GM21447 (cell line): Measurements from ENCODE around the gene RRP8.

ENCODE experiments used
- ATAC-seq: cut with Tn5 transposase; IDR thresholded peaks from one replicate; pipeline ENCODE4 v1.9.1; 2021; ENCODE audit not compliant: unreplicated experiment

The RRP8 gene

DNA sequence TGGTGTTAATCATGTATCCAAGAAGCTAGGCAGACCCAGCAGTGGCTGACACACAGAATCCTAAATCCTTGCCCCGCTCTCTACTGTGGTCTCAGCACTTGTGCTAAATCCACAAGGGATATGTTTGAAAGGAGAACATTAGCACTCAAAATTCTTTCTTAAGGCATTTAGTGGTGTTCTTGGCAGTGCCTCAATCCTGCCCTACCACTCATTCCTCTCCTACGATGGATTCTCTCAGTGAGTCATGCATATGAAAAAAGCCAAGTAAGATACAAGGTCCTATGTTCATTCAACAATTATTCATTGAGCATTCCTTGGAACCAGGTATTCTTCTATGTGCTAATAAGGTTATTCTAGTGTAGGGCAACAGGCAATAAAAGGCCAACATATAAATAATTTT is 31.2 kb downstream of the RRP8 start:
- ATAC-seq: no peak

DNA sequence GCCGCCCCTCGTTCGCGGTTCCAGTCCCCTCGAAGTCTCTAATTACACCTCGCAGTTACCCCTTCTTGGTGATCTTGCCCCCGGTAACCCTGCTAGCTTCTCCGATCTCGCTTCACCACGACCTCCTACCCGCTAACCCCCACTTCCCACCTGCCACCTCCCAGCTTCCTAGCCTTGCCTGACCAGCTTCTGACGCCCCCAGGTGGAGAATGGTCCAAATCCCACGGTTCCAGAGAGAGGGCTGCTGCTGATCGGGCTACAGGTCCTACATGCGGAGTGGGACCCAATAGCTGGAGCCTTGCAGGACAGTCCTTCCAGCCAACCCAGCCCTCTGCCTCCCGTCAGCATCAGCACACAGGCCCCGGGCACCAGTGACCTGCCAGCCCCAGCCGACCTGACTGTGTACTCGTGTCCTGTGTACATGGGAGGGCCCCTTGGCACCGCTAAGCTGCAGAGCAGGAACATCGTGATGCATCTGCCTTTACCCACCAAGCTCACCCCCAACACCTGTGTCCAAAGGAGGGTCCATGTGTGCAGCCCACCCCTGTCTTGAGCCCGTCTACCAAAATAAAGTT is 31.9 kb downstream of the RRP8 start:
- no peak for ATAC-seq

DNA sequence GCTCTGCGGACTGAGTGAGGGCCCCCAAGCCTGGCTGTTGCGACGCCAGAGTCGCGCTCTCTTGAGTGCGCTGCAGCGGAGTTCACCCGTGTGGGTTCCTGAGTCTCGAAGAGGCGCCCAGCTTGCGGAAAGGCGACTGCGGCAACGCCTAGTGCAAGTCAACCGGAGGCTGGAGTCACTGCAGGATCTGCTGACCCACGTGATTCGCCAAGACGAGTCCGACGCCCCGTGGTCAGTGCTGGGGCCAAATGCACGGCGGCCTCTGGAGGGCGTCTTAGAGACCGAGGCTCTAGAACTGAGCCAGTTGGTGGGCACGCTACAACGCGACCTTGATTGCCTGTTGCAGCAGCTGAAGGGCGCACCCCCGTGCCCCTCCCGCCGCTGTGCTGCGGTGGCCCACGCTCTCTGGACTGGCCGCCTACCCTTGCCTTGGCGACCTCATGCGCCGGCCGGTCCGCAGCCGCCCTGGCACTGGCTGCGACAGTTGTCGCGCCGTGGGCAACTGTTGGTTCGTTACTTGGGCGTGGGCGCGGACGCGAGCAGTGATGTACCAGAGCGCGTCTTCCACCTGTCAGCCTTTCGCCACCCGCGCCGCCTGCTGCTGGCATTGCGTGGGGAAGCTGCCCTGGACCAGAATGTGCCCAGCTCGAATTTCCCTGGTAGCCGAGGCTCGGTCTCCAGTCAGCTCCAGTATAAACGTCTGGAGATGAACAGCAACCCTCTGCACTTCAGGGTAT is 32.6 kb downstream of the RRP8 start:
- ATAC-seq: no peak

DNA sequence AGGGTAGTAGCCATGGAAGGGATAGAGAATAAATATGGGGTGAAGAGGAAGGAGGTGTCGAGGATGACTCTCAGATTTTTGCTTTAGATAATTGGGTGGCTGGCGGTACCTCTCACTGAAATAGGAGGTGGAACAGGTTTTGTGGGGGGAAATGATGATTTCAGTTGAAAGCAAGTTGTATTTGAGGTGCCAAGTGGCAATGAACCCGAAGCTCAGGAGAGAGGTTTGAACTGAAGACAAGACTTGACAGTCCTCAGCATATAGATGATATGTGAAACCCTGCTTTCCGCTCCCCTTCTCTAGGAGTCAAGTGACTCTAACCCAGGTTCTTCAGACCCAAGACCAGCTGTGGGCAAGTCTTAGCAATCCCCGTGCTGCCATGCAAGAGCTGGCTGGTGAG is 33.7 kb downstream of the RRP8 start:
- ATAC-seq: no peak

DNA sequence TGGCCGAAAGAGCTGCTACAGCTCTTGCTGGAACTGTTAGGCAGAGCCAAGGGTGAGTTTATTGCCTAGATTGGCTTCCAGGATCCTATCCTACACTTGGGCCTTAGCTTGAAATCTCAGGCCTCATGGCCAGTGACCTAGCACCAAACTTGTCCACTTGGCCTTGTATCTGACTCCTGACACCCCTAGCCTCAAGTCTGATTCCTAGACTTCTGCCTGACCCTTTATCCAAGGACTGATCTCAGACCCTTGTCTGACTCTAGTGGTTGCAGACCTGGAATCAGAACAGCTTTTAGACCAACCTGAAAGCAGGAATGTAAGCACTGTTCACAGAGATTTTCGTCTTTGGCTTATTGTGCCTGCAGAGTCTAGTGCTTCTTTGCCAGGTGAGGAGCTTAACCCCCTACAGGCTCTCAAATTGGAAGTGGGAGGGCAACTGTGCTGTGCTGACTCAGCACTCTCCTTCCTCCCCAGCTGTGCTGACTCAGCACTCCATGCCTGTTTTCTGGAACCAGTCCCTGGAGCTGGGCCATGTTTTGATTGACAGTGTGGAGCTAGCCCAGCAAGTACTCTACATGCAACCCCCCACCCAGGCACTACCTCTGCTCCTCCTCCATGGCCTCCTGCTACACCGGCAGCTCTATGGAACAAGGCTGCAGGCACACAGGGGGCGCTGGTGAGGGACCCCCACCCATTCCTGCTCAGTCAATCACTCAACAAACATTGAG is 35.1 kb downstream of the RRP8 start:
- no peak for ATAC-seq

DNA sequence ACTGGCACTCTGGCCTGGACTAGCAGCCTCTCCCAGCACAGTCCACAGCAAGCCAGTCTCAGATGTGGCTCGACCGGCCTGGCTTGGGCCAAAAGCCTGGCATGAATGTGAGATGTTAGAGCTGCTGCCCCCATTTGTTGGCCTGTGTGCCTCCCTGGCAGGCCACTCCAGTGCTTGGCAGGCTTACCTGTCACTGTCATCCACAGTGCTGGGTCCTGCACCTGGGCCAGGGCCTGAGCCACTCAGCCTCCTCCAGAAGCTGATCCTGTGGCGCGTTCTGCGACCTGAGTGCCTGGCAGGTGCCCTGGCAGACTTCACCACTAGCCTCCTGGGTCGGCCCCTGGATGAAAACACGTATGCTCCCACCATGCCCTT is 36.1 kb downstream of the RRP8 start:
- no peak for ATAC-seq

DNA sequence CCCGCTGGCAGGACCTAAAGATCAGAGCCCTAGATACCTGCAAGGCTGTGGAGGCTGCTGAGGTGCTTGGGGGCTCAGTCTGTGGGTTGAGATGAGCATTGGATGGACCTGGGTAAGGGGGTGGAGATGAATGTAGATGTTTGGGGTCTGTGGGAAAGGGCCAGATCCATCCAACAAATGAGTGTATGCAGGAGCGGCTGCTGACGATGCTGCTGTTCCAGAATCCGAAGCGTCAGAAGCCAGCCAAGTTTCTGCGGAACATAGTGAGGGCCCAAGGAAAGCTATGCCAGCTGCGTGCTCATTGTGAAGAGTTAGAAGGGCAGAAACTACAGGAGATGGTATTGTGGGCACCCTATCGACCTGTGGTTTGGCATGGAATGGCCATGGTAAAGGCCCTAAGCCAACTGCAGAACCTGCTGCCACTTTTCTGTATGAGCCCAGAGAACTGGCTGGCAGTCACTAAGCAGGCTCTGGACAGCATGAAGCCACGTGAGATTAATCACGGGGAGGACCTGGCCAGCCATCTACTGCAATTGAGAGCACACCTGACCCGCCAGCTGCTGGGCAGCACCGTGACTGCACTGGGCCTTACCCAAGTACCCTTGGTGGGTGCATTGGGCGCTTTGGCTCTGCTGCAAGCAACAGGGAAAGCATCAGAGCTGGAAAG is 36.6 kb downstream of the RRP8 start:
- ATAC-seq: no peak

DNA sequence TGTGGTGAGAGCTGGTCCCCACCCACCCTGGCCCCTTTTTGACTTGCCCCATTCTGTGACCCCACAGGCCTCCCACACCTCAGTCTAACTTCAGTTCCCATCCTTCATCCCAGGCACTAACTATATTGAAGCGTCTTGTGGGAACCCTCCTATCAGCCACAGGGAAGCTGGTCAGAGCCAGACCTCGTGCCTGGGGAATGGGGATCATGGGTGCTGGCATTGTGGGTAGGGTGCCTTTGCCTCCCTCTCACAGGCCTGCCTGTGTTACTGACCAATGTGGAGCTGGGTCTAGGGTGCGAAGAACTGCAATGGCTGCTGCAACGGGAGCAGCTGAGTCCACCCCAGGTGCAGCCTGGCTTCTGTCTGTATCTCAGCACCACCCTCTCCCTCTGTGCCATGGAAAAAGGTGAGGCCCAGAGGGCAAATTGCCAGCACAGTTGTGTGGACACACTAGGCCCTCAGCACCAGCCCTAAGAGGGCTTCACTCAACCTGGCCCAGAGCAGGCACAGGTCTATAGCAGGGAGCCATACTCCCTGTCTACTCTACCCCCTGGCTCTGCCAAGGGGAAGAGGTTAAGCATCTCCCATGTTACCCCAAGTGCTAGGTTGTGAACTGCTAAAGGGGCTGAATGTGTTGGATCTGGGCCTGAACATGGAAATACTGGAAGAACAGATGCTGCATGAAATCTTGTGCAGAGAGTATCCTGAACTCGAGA is 37.3 kb downstream of the RRP8 start:
- no peak for ATAC-seq

DNA sequence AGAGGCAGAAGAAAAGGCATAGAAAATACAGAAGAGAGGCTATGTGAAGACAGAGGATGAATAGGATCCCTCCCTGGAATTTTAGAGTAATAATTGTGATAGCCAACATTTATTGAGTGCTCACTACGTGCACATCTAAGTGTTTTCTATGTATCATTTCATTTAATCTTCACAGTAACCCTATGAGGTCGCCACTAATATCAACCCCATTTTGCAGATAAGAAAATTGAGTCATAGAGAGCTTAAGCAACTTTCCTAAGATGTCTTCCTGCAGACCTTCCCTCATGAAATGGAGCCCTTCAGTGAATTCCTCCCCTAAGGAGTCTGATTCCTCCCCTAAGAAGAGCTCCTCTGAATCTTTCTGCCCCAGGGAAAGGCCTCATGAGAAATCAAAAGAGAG is 38.1 kb downstream of the RRP8 start:
- ATAC-seq: no peak

DNA sequence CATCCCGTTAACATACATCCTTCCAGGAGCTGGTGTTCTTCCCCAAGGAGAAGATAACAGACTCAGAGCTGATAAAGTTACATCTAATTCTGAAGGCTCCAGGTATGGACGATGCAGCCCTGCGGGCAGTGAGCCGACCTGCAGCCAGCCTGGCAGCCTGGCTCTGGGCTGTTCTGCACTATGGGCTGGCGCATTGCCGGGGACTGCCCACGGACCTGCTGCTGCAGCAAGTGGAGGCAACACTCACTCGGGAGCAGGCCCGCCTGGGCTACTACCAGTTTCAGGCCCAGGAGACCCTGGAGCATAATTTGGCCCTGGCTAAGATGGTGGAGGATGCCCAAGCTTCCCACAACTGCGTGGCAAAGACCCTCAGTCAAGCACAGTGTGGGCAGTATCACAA is 39.7 kb downstream of the RRP8 start:
- no peak for ATAC-seq

DNA sequence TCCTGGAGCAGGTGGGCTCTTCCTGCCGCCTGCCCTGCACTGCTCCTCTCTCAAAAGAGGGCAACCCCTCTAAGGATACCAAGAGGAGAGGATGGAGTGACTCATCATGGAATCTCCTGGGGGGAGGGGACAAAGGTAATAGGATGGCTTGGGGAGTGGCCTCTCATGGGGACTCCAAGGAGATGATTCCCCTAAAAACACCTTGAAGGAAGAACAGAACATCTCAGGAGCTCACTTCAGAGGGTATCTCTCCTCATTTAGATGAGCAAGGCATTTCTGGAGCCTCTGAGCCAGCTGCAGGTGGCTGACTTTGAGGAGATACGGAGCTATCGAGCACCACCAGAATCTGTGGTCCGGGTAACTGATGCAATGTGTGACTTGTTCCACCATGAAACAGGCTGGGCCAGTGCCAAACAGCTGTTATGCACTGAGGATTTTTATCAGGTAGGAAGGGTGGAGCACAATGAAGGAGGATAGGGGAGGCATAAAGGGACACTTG is 40.2 kb downstream of the RRP8 start:
- no peak for ATAC-seq

DNA sequence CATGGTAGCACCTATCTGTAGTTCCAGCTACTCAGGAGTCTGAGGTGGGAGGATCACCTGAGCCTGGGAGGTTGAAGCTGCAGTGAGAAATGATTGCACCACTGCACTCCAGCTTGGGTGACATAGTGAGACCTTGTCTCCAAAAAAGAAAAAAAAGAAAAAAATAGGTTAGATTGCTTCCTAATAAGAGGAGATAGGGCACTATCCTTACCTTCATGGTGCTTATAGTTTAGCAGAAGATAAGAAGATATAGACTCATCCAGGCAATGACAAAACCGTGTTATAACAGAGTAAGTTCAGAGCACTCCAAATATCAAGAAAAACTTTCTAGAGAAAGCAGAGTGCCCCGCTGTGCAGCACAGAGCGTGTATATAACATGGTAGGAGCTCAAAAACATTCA is 42.1 kb downstream of the RRP8 start:
- no peak for ATAC-seq

DNA sequence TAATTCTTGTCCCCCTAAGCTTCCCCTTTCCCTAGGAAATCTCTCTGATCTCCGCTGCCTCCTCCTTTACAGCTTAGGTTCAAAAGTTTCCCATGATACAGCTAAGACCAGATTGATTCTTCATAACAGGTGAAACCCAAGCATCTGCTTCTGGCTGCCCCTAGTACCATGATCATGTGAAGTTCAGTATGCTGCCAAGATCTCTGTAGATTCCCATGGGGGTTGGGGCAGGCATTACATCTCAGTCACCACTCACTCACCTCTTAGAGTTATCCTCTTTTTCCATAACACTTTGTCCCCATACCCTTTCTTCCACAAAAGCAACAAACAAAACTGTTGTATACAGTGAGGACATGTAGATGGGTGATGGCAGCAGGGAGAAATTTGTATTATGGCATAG is 44.0 kb downstream of the RRP8 start:
- ATAC-seq: no peak

DNA sequence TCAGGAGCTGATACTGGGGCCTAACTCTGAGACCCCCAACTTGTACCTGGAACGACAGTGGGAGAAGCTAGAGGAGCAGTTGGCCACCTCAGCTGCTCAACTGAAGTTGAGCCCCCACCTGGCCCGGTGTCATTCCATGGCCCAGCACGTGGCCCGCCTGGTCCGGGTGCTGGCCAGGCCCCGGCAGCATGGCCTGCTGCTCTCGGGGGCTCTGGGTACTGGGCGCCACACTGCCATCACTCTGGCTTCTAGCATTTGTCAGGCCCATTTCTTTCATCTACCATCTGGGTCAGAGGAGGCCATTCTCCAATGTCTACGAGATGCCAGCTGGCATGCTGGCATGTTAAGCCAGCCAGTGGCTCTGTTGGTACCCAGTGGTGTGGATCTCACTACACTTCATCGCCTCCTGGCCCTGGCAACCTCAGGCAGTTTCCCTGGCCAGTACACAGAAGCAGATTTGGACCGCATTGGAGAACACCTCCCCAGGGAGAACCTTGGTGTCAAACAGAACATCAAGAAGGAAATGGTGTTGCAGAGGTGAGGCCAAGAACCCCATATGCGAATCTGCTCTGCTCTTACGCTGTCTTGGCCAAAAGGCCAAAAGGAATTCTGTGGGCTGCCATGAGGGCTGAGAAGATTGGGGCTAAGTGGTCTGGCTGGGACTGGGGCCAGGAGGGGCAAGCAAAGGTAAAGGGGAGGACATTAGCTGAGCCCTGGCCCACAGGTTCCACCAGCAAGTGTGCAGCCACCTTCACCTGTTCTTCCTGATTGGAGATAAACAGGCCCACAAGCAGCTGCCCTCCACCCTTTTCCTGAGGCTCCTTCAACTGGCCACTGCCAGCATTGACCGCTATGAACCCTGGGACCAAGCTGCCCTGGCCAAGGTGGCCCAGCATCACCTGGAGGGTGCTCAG is 45.4 kb downstream of the RRP8 start:
- ATAC-seq: no peak

DNA sequence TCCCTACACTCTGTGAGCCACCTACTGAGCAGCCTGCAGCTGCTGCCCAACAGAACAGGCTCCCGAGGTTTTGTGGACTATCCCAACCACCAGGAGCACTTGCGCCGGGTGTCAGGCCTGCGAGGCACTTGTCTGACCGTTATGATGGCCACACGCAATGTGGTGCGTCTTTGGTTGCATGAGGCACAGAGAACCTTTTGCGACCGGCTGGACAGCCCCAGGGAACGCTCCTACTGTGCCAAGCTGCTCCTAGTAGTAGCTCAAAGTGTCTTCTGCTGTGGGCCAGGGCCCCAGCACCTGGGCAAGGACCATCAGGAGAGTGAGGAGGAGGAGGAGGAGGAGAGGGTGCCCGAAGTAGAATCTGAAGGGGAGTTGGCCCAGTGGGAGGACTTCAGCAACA is 46.4 kb downstream of the RRP8 start:
- ATAC-seq: no peak

DNA sequence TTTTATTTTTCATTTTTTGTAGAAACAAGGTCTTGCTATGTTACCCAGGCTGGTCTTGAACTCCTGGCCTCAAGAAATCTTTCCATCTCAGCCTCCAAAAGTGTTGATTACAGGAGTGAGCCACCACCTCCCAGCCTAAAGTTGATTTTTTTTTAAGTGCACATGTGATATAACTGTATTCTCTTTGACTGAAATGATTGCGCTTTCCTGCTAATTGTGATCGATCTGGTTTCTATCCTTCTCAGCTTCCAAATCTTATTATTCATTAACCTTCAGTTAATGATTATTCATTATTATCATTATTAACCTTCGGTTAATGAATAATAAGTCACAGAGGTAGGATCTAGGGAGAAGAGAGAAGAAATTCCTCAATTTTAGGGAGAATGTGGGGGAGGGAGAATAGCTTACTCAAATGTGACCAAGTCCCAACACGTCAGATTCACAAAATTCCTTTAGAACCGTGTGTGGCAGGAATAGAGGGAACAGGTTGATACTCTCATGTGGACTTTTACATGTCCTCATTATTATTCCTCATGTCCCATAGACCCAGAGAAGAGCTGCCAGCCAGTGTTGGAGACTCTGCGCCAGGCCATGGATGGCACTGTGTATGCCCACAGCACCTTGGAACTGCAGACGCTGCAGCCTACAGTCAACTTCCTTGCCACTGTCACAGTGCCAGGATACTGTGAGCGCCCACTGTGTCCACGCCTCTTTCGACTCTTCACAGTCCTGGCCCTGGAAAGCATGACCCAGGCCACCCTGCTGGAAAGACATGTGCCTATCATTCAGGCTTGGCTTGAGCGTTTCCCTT is 47.1 kb downstream of the RRP8 start:
- ATAC-seq: no peak

DNA sequence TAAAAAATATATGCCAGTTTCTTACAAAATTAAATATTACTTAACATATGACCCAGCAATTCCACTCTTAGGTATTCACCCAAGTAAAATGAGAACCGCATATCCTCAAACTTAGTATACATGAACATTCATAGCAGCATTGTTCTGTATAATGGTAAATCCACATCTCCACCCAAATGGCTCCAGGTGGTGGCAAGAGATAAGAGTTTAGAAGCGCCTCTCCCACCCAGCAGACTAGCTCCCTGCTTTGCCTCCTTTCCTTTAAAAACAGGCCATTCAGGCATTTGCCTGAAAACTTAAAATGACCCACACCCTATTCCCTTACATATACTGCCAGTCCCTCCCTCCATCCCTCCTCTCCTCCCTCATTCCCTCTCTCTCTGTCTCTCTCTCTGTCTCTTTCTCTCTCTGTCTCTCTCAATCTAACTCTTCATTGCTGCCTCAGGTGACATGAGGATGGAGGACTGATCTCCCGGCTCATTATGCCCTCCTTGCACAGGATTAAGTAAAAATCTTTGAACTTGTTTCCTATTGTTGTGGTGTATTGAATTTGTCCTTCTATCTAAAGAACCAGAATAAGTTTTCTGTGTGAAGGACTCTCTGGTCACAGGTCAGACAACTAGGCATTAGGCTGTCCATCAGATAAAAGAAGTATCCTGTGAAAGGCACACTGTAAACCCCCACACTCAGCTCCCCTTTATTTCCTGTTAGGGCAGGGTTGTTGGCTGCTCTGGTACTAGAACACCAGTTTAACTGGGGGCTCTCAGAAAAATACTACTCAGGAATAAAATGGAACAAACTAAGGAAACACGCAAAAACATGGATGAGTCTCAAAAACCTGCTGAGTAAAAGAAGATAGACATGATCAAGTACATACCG is 48.3 kb downstream of the RRP8 start:
- ATAC-seq: no peak

DNA sequence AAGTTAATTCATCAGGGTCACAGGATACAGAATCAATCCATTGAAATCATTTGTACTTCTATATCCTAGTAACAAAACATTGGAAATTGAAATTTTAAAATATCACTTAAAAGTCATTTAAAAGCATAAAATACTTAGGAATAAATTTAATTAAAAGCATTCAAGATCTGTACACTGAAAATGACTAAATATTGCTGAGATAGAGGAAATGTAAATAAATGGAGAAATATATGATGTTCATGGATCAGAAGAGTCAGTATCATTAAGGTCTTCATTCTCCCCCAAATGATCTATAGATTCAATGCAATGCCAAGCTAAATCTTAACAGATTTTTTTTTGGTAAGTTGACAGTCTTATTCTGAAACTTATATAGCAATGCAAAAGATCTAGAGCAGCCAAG is 49.8 kb downstream of the RRP8 start:
- no peak for ATAC-seq
